Measurements from ENCODE around the gene SGMS1. TPM values are rescaled to one million over a fixed set of nuclear protein-coding genes. Genes with fewer than 3 reads are reported as not detected.

Gene SGMS1
- polyA plus RNA-seq, 1 donor from 2014 or later, result 8.0 TPM

- no peak overlapping the region for H3K9ac ChIP-seq (ENCODE audit: low read length)
- no peaks in the 10 kb centered on the region for H4K20me1 ChIP-seq (ENCODE audit: insufficient read depth)
- H3K27ac ChIP-seq (ENCODE audit: low read length), result no peak overlapping the region
- no peaks in the 10 kb centered on the region for H3K79me2 ChIP-seq (replicated peaks; ENCODE audit: insufficient read depth, low read length)
- H3K9me3 ChIP-seq (ENCODE audit: low read length), result no peaks in the 10 kb centered on the region
- H3K27me3 ChIP-seq (ENCODE audit: insufficient read depth, low read depth, low read length), result no peaks in the 10 kb centered on the region
- TF ChIP-seq POLR2AphosphoS5 (IDR thresholded peaks at IDR 0.05) (no peak), SMC3 (conservative IDR thresholded peaks at IDR 0.05; ENCODE audit: poor library complexity) (no peak), TAF1 (IDR thresholded peaks at IDR 0.05; ENCODE audit: low read depth) (no peak), EP300 (conservative IDR thresholded peaks at IDR 0.05; ENCODE audit: poor library complexity, severe bottlenecking) (no peak), EZH2 (IDR thresholded peaks at IDR 0.05; ENCODE audit: borderline replicate concordance, insufficient read depth, low read length, poor library complexity, severe bottlenecking) (no peak), CTCF (IDR thresholded peaks at IDR 0.05; ENCODE audit: poor library complexity, severe bottlenecking) (no peak), MXI1 (conservative IDR thresholded peaks at IDR 0.05; ENCODE audit: poor library complexity, severe bottlenecking) (no peak), RAD21 (conservative IDR thresholded peaks at IDR 0.05) (no peak)
- TF ChIP-seq, protein P1, sequence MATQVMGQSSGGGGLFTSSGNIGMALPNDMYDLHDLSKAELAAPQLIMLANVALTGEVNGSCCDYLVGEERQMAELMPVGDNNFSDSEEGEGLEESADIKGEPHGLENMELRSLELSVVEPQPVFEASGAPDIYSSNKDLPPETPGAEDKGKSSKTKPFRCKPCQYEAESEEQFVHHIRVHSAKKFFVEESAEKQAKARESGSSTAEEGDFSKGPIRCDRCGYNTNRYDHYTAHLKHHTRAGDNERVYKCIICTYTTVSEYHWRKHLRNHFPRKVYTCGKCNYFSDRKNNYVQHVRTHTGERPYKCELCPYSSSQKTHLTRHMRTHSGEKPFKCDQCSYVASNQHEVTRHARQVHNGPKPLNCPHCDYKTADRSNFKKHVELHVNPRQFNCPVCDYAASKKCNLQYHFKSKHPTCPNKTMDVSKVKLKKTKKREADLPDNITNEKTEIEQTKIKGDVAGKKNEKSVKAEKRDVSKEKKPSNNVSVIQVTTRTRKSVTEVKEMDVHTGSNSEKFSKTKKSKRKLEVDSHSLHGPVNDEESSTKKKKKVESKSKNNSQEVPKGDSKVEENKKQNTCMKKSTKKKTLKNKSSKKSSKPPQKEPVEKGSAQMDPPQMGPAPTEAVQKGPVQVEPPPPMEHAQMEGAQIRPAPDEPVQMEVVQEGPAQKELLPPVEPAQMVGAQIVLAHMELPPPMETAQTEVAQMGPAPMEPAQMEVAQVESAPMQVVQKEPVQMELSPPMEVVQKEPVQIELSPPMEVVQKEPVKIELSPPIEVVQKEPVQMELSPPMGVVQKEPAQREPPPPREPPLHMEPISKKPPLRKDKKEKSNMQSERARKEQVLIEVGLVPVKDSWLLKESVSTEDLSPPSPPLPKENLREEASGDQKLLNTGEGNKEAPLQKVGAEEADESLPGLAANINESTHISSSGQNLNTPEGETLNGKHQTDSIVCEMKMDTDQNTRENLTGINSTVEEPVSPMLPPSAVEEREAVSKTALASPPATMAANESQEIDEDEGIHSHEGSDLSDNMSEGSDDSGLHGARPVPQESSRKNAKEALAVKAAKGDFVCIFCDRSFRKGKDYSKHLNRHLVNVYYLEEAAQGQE (IDR thresholded peaks at IDR 0.05; ENCODE audit: borderline replicate concordance), result no peak
- H3K4me2 ChIP-seq (ENCODE audit: low read length), result no peak overlapping the region
- no peak overlapping the region for H3K4me3 ChIP-seq (ENCODE audit: low read length)
- H3K36me3 ChIP-seq (ENCODE audit: insufficient read depth, low read length), result no peaks in the 10 kb centered on the region
- H3K9me2 ChIP-seq (ENCODE audit: insufficient read depth, low read length), result no peaks in the 10 kb centered on the region
- H3F3A ChIP-seq (ENCODE audit: insufficient read depth, low read length, poor library complexity, severe bottlenecking), result no peaks in the 10 kb centered on the region
- H2AFZ ChIP-seq (ENCODE audit: low read depth, low read length), result no peak overlapping the region
Observed at GRCh38 chr10:50397312-50398140, 226.2 kb downstream of the SGMS1 start.

- H4K20me1 ChIP-seq (ENCODE audit: insufficient read depth), result no peaks in the 10 kb centered on the region
- no peaks in the 10 kb centered on the region for H3K27me3 ChIP-seq (ENCODE audit: insufficient read depth, low read depth, low read length)
- no peaks in the 10 kb centered on the region for H3K9me2 ChIP-seq (ENCODE audit: insufficient read depth, low read length)
- H3K27ac ChIP-seq (ENCODE audit: low read length), result no peak overlapping the region
- no peak overlapping the region for H3K4me3 ChIP-seq (ENCODE audit: low read length)
- no peaks in the 10 kb centered on the region for H3K9me3 ChIP-seq (ENCODE audit: low read length)
- TF ChIP-seq SMC3 (conservative IDR thresholded peaks at IDR 0.05; ENCODE audit: poor library complexity) (no peak), TAF1 (IDR thresholded peaks at IDR 0.05; ENCODE audit: low read depth) (no peak), MXI1 (conservative IDR thresholded peaks at IDR 0.05; ENCODE audit: poor library complexity, severe bottlenecking) (no peak), POLR2AphosphoS5 (IDR thresholded peaks at IDR 0.05) (no peak), EP300 (conservative IDR thresholded peaks at IDR 0.05; ENCODE audit: poor library complexity, severe bottlenecking) (no peak), EZH2 (IDR thresholded peaks at IDR 0.05; ENCODE audit: borderline replicate concordance, insufficient read depth, low read length, poor library complexity, severe bottlenecking) (no peak), RAD21 (conservative IDR thresholded peaks at IDR 0.05) (no peak), CTCF (IDR thresholded peaks at IDR 0.05; ENCODE audit: poor library complexity, severe bottlenecking) (no peak)
- TF ChIP-seq, protein P1 (IDR thresholded peaks at IDR 0.05; ENCODE audit: borderline replicate concordance), result no peak
- no peaks in the 10 kb centered on the region for H3K79me2 ChIP-seq (replicated peaks; ENCODE audit: insufficient read depth, low read length)
- H3F3A ChIP-seq (ENCODE audit: insufficient read depth, low read length, poor library complexity, severe bottlenecking), result no peaks in the 10 kb centered on the region
- H3K36me3 ChIP-seq (ENCODE audit: insufficient read depth, low read length), result no peaks in the 10 kb centered on the region
- H3K4me2 ChIP-seq (ENCODE audit: low read length), result no peak overlapping the region
- H2AFZ ChIP-seq (ENCODE audit: low read depth, low read length), result no peak overlapping the region
- no peak overlapping the region for H3K9ac ChIP-seq (ENCODE audit: low read length)
Observed at GRCh38 chr10:50396491-50397311, 227.1 kb downstream of the SGMS1 start.

Measured in neural cell (in vitro differentiated cells).